Tibial artery (tissue), 4 donors: ENCODE results near the gene FHOD3.

Experiments used
- DNase-seq, 2 donors: peaks; one replicate each; pipeline ENCODE4 v3.0.0-alpha.2; 2019
- H3K27ac ChIP-seq, 2 donors: fragments of 200-600 bp; sonication (generic) in 1 of 2; 1 replicate in 1 of 2; 2 replicates in 1 of 2; pipeline ENCODE4 v1.5.1; 2018 to 2019; ENCODE audit warnings: mild to moderate bottlenecking in 1 of 2
- H3K27me3 ChIP-seq, 2 donors: fragments of 200-600 bp; sonication (generic) in 1 of 2; one replicate each; pipeline versions ENCODE4 v1.5.1 to v1.6.0; 2016 to 2019
- H3K36me3 ChIP-seq, 3 donors: fragments of 200-600 bp; sonication (generic) in 2 of 3; one replicate each; pipeline ENCODE4 v1.5.1; 2016 to 2019; ENCODE audit warnings: mild to moderate bottlenecking in 2 of 3
- H3K4me1 ChIP-seq, 4 donors: fragments of 200-600 bp; sonication (generic) in 2 of 4; 1 replicate in 3 of 4; 2 replicates in 1 of 4; pipeline ENCODE4 v1.5.1; 2016 to 2019
- H3K4me3 ChIP-seq, 2 donors: fragments of 200-600 bp; sonication (generic) in 1 of 2; 1 replicate in 1 of 2; 2 replicates in 1 of 2; pipeline ENCODE4 v1.5.1; 2018 to 2019; ENCODE audit warnings: mild to moderate bottlenecking in 2 of 2
- H3K9me3 ChIP-seq, 3 donors: fragments of 200-600 bp; sonication (generic) in 1 of 3; one replicate each; pipeline ENCODE4 v1.5.1; 2016 to 2019
- CTCF ChIP-seq, 2 experiments: fragments of 200-600 bp in 1 of 2; fragments of 450-650 bp in 1 of 2; IDR thresholded peaks; one replicate each; pipeline ENCODE4 v1.5.1; 2017 to 2019; ENCODE audit warnings: antibody characterized with exemption in 2 of 2, mild to moderate bottlenecking in 1 of 2, moderate library complexity in 1 of 2
- intact Hi-C: fragments of 100-400 bp; cut with DNase I; formaldehyde crosslinking; loops from one replicate; pipeline ENCODE4 v1.15.0; 2023; ENCODE audit warnings: low total_unique reads

FHOD3 gene

GRCh38 chr18:36380173-36380827 lies 82.8 kb downstream of the FHOD3 start:
- peak overlapping the region; percentile 51 to 52 for H3K27ac ChIP-seq
- intact Hi-C loops: no loop called here
- DNase-seq: no peak
- H3K36me3 ChIP-seq: no peaks in the 10 kb centered on the region
- no peak for TF ChIP-seq CTCF (IDR thresholded peaks at IDR 0.05)
- H3K27me3 ChIP-seq: no peaks in the 10 kb centered on the region
- no peak overlapping the region for H3K4me3 ChIP-seq
- H3K4me1 ChIP-seq: peaks cover 0 to 88% (median 16%) of the 10 kb centered on the region in 4 donors
- H3K9me3 ChIP-seq: no peaks in the 10 kb centered on the region

DNA sequence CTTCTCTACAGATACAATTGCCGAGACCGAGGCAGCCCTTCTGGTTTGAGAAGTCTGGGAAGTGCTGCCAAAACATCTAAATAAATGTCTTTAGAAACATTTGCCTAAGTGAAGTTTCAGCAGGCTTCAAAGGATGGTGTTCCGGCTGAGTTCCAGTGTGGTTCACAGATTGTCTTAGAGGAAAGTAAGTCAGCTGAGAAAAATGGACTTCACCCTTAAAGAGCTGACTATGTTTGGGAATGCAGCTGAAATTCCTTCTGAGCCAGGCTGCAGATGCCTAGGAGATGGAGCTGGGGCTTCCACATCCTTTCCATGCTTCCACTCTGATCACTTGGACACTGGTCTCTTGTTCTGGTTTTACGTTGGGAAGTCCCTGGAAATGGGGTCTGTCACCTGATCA lies 83.6 kb downstream of the FHOD3 start:
- H3K4me3 ChIP-seq: no peak overlapping the region
- peaks cover 0 to 82% (median 13%) of the 10 kb centered on the region in 4 donors for H3K4me1 ChIP-seq
- no peaks in the 10 kb centered on the region for H3K27me3 ChIP-seq
- DNase-seq: no peak
- H3K36me3 ChIP-seq: no peaks in the 10 kb centered on the region
- intact Hi-C loops: no loop called here
- peak overlapping the region; percentile 51 to 52 for H3K27ac ChIP-seq
- TF ChIP-seq CTCF (IDR thresholded peaks at IDR 0.05): no peak
- no peaks in the 10 kb centered on the region for H3K9me3 ChIP-seq

DNA sequence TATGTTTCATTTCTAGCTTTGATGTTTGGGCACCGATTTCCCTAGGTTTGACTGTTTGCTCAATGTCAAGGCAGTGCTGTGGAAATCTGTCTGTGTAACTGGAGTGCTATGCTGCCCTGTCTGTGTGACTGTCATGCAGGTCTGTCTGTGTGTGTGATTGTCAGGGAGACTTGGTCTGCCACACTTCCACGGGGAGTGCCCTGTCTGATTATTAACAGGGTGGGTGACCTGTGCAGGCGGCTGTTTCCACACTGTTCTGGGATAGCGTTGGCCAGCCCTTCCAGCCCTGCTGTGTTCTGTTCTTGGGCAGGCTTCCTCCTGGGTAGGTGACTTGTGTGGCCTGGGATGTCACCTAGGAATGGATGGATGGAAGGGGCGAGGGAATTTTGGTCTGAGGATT lies 85.3 kb downstream of the FHOD3 start:
- Histone ChIP-seq H3K36me3 (no peaks in the 10 kb centered on the region), H3K27ac (peak overlapping the region; percentile 34 to 52), H3K4me3 (no peak overlapping the region), H3K9me3 (no peaks in the 10 kb centered on the region), H3K27me3 (no peaks in the 10 kb centered on the region), H3K4me1 (peaks cover 0 to 82% (median 13%) of the 10 kb centered on the region in 4 donors)
- intact Hi-C loops: no loop called here
- no peak for TF ChIP-seq CTCF (IDR thresholded peaks at IDR 0.05)
- DNase-seq: no peak

- peak overlapping the region; percentile 1 to 45 for H3K27ac ChIP-seq
- no peak overlapping the region for H3K4me3 ChIP-seq
- H3K4me1 ChIP-seq: peaks cover 0 to 69% (median 16%) of the 10 kb centered on the region in 4 donors
- no peaks in the 10 kb centered on the region for H3K27me3 ChIP-seq
- no peak for TF ChIP-seq CTCF (IDR thresholded peaks at IDR 0.05)
- H3K9me3 ChIP-seq: no peaks in the 10 kb centered on the region
- H3K36me3 ChIP-seq: no peaks in the 10 kb centered on the region
- DNase-seq: no peak
- intact Hi-C loops: no loop called here
Measured at GRCh38 chr18:36386150-36386920, 88.8 kb downstream of the FHOD3 start.

DNA sequence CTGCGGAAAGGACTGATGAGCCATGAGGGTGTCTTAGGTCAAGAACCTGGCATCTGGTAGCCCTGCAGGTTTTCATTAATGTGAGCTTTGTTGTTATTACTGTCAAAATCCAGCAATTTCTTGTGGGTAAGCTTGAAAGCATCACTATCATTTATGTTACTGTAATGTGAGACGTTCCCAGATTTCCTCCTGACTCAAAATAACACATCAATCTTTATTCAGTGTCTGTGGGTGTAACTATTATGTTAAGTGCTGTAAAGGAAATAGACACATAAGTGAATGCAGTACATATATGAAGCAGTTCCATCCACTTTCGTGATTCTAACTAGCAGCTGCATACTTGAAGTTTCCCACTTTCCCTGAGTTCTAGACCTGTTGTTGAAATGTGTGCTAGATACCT lies 89.8 kb downstream of the FHOD3 start:
- Histone ChIP-seq H3K27ac (peak overlapping the region; percentile 1 to 45), H3K27me3 (no peaks in the 10 kb centered on the region), H3K9me3 (no peaks in the 10 kb centered on the region), H3K4me1 (peaks cover 0 to 69% (median 20%) of the 10 kb centered on the region in 4 donors), H3K36me3 (no peaks in the 10 kb centered on the region), H3K4me3 (no peak overlapping the region)
- DNase-seq: no peak
- intact Hi-C loops: no loop called here
- no peak for TF ChIP-seq CTCF (IDR thresholded peaks at IDR 0.05)
